ENCODE measurements around the gene RUNX3. TPM values are rescaled to one million over a fixed set of nuclear protein-coding genes. Genes with fewer than 3 reads are reported as not detected.

Gene RUNX3
- total RNA-seq, 2 experiments from 2014 or later: 12.2 to 39.5 TPM

DNA sequence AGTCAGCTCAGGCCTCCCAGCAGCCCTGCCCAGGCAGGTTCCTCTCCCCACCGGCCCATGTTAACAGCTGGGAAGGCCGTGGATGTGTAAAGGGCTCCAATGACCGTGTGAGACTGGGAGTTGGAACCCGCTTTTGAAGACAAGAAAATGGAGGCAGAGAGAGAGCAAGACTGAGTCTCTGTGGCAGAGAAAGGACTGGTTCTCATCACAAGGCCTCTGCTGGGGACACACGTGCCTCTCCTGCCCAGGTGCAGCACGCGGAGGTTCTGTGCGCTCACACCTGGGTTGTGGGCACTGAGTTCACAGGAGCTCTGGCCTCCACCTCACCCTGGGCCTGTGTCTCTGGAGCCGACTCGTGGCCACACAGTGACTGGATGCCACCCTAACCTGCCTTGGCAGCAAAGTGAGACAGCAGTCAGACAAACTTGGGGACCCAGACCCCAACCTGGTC lies 27.0 kb downstream of the RUNX3 start:
- POLR2A ChIA-PET: no interaction called here
- no peaks in the 10 kb centered on the region for H4K20me1 ChIP-seq (ENCODE audit: insufficient read depth, low read length)

DNA sequence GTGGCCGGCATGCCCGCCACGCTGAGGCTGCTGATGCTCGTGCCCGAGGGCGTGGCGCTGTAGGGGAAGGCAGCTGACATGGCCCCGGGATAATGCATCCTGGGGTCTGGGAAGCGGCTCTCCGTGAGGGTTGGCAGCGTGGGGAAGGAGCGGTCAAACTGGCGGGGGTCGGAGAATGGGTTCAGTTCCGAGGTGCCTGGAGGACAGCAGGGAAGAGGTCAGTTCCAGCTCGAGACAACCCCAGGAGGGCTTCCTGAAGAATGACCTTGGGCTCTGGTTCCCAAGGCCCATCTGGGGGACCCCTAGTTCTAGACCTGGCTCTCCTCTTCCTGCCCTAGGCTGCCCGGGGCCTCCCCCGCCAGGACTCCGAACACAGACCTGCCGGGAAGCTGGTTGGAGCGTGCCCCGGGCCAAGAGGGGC lies 27.6 kb downstream of the RUNX3 start:
- Histone ChIP-seq H3K36me3 (ENCODE audit: insufficient read depth, low read length) (peaks cover 46% of the 10 kb centered on the region), H4K20me1 (ENCODE audit: insufficient read depth, low read length) (no peaks in the 10 kb centered on the region), H3K4me3 (ENCODE audit: low read depth, low read length, poor library complexity, severe bottlenecking) (no peak overlapping the region), H3K9me2 (ENCODE audit: insufficient read depth, low read length) (no peaks in the 10 kb centered on the region), H2AFZ (ENCODE audit: low read length) (no peak overlapping the region), H3K9me3 (ENCODE audit: low read length) (no peaks in the 10 kb centered on the region), H3K4me1 (ENCODE audit: insufficient read depth, low read length, poor library complexity, severe bottlenecking) (no peaks in the 10 kb centered on the region), H3K79me2 (ENCODE audit: insufficient read depth, low read depth, low read length) (no peaks in the 10 kb centered on the region), H3K27ac (ENCODE audit: low read depth, low read length, poor library complexity, severe bottlenecking) (no peak overlapping the region), H3K4me2 (ENCODE audit: low read length) (no peak overlapping the region)
- DNase-seq (ENCODE audit: low spot score): no peak
- ChIA-PET POLR2A (no interaction called here), CTCF (ENCODE audit: unreplicated experiment) (no interaction called here)
- no TSS peak for BruUV-seq (replicated peaks)
- no peak for TF ChIP-seq EZH2phosphoT487 (IDR thresholded peaks at IDR 0.05; ENCODE audit: borderline replicate concordance, low read depth, low read length)
- TF ChIP-seq, protein P1, sequence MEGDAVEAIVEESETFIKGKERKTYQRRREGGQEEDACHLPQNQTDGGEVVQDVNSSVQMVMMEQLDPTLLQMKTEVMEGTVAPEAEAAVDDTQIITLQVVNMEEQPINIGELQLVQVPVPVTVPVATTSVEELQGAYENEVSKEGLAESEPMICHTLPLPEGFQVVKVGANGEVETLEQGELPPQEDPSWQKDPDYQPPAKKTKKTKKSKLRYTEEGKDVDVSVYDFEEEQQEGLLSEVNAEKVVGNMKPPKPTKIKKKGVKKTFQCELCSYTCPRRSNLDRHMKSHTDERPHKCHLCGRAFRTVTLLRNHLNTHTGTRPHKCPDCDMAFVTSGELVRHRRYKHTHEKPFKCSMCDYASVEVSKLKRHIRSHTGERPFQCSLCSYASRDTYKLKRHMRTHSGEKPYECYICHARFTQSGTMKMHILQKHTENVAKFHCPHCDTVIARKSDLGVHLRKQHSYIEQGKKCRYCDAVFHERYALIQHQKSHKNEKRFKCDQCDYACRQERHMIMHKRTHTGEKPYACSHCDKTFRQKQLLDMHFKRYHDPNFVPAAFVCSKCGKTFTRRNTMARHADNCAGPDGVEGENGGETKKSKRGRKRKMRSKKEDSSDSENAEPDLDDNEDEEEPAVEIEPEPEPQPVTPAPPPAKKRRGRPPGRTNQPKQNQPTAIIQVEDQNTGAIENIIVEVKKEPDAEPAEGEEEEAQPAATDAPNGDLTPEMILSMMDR (conservative IDR thresholded peaks at IDR 0.05; ENCODE audit: low read length): no peak
- intact Hi-C loops (cut with micrococcal nuclease; ENCODE audit: unreplicated experiment): no loop called here

More for the DNA sequence above, 27.0 kb downstream of the RUNX3 start:
- no peak overlapping the region for H3K27ac ChIP-seq (ENCODE audit: low read depth, low read length, poor library complexity, severe bottlenecking)
- no TSS peak for BruUV-seq (replicated peaks)
- H3K79me2 ChIP-seq (ENCODE audit: insufficient read depth, low read depth, low read length): no peaks in the 10 kb centered on the region
- peaks cover 51% of the 10 kb centered on the region for H3K36me3 ChIP-seq (ENCODE audit: insufficient read depth, low read length)
- no peak for TF ChIP-seq EZH2phosphoT487 (IDR thresholded peaks at IDR 0.05; ENCODE audit: borderline replicate concordance, low read depth, low read length)
- TF ChIP-seq, protein P1 (conservative IDR thresholded peaks at IDR 0.05; ENCODE audit: low read length): no peak
- intact Hi-C loops (cut with micrococcal nuclease; ENCODE audit: unreplicated experiment): no loop called here
- no peak for DNase-seq (ENCODE audit: low spot score)
- no peaks in the 10 kb centered on the region for H3K4me1 ChIP-seq (ENCODE audit: insufficient read depth, low read length, poor library complexity, severe bottlenecking)
- H3K9me3 ChIP-seq (ENCODE audit: low read length): no peaks in the 10 kb centered on the region
- H3K9me2 ChIP-seq (ENCODE audit: insufficient read depth, low read length): no peaks in the 10 kb centered on the region
- H2AFZ ChIP-seq (ENCODE audit: low read length): no peak overlapping the region
- H3K4me3 ChIP-seq (ENCODE audit: low read depth, low read length, poor library complexity, severe bottlenecking): no peak overlapping the region
- no peak overlapping the region for H3K4me2 ChIP-seq (ENCODE audit: low read length)
- CTCF ChIA-PET (ENCODE audit: unreplicated experiment): no interaction called here

DNA sequence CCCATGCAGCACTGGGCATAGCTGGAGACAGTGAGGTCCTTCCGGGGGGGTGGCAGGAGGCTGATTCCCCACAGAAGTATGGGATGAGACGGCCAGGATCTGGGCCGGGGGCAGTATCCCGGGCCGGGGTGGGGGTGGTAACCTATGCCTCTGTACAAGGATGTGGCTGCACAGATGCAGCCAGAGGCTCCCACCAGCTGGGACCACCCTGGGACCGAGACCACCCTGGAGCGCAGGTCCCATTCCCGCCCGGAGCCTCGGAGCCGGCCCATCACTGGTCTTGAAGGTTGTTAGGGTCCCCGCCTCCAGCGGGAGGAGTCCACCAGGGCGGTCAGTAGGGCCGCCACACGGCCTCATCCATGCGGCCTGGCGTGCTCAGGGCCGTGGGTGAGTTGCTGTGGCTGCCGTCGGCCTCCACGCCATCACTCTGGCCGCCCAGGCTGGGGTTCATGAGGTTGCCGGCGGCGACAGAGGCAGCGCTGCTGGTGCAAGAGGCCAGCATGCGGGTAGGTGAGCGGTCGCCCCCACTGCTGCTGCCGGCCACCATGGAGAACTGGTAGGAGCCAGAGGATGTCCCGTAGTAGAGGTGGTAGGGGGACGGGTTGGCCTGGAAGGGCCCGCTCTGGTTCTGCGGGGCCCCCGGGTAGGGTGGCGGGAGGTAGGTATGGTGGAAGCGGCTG lies 28.1 kb downstream of the RUNX3 start:
- Histone ChIP-seq H3K9me3 (ENCODE audit: low read length) (no peaks in the 10 kb centered on the region), H3K79me2 (ENCODE audit: insufficient read depth, low read depth, low read length) (no peaks in the 10 kb centered on the region), H2AFZ (ENCODE audit: low read length) (no peak overlapping the region), H3K4me3 (ENCODE audit: low read depth, low read length, poor library complexity, severe bottlenecking) (no peak overlapping the region), H3K4me2 (ENCODE audit: low read length) (no peak overlapping the region), H3K36me3 (ENCODE audit: insufficient read depth, low read length) (peaks cover 41% of the 10 kb centered on the region), H3K27ac (ENCODE audit: low read depth, low read length, poor library complexity, severe bottlenecking) (no peak overlapping the region), H4K20me1 (ENCODE audit: insufficient read depth, low read length) (no peaks in the 10 kb centered on the region), H3K9me2 (ENCODE audit: insufficient read depth, low read length) (no peaks in the 10 kb centered on the region), H3K4me1 (ENCODE audit: insufficient read depth, low read length, poor library complexity, severe bottlenecking) (no peaks in the 10 kb centered on the region)
- ChIA-PET CTCF (ENCODE audit: unreplicated experiment) (interaction anchor here (0.6 kb wide), 1 partner anchor 194 kb away, joined by 4 read pairs; no protein-coding TSS in a partner anchor), POLR2A (interaction anchor here (0.6 kb wide), 2 partner anchors 104 to 172 kb away, joined by 3 to 4 read pairs; no protein-coding TSS in a partner anchor)
- DNase-seq (ENCODE audit: low spot score): no peak
- intact Hi-C loops (cut with micrococcal nuclease; ENCODE audit: unreplicated experiment): no loop called here
- no TSS peak for BruUV-seq (replicated peaks)
- TF ChIP-seq EZH2phosphoT487 (IDR thresholded peaks at IDR 0.05; ENCODE audit: borderline replicate concordance, low read depth, low read length): no peak
- TF ChIP-seq, protein P1 (conservative IDR thresholded peaks at IDR 0.05; ENCODE audit: low read length): no peak
